Activated naive CD4-positive, alpha-beta T cell treated with anti-CD3 and anti-CD28 coated beads, Interleukin-2, amount 50 U/mL, for 72 hours (primary cell): ENCODE data around the gene SERPINC1. TPM values are rescaled to one million over a fixed set of nuclear protein-coding genes. Genes with fewer than 3 reads are reported as not detected.
"Not testable (repeated sequence)": the region's sequence is repeated elsewhere in the genome, so short reads cannot be mapped to it uniquely, and the experiment has no call there.

Experiments used
- ATAC-seq, 2 donors: fragments of 150-1000 bp; cut with Tn5 transposase; 2 replicates each; pipeline ENCODE4 v1.10.0; 2021; ENCODE audit warnings: mild to moderate bottlenecking in 2 of 2, moderate library complexity in 2 of 2
- DNase-seq, 2 donors: peaks; one replicate each; pipeline ENCODE4 v3.0.0; 2021 to 2022; ENCODE audit warnings: low spot score in 2 of 2
- H3K27ac Mint-ChIP-seq, 2 donors: one replicate each; pipeline ENCODE4 v1.8.0; 2022; ENCODE audit warnings: mild to moderate bottlenecking in 2 of 2, mixed read lengths in 2 of 2
- H3K36me3 Mint-ChIP-seq, 2 donors: one replicate each; pipeline ENCODE4 v1.8.0; 2022; ENCODE audit warnings: mixed read lengths in 2 of 2
- H3K9me3 Mint-ChIP-seq, 2 donors: one replicate each; pipeline ENCODE4 v1.8.0; 2022; ENCODE audit warnings: mixed read lengths in 2 of 2
- total RNA-seq, 2 donors: library from RNA; stranded (reverse); gene quantifications; one replicate each; pipeline ENCODE4 v1.2.3, GENCODE V29; 2022

The SERPINC1 gene
- total RNA-seq, 2 donors from 2014 or later = 0.27 TPM; not detected in 1

DNA sequence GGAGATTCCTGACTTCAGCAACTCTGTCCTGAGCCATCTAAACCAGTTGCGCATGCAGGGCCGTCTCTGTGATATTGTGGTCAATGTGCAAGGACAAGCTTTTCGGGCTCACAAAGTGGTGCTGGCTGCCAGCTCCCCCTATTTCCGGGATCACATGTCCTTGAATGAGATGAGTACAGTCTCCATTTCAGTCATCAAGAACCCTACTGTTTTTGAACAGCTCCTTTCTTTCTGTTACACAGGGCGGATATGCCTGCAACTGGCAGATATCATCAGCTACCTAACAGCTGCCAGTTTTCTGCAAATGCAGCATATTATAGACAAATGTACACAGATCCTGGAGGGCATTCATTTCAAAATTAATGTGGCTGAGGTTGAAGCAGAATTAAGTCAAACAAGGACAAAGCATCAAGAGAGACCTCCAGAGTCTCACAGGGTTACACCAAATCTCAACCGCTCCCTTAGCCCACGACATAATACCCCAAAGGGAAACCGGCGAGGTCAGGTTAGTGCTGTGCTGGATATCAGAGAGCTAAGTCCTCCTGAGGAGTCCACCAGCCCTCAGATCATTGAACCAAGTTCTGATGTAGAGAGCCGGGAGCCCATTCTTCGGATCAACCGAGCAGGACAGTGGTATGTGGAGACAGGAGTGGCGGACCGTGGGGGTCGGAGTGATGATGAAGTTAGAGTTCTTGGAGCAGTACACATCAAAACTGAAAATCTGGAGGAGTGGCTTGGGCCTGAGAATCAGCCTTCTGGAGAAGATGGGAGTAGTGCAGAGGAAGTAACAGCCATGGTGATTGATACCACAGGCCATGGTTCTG, 46.7 kb downstream of the SERPINC1 start:
- peak overlapping the region; percentile 86 to 90 for H3K27ac Mint-ChIP-seq
- H3K36me3 Mint-ChIP-seq = peaks cover 37 to 38% of the 10 kb centered on the region in 2 donors
- peak in 1 of 2 donors; percentile 9 for ATAC-seq

DNA sequence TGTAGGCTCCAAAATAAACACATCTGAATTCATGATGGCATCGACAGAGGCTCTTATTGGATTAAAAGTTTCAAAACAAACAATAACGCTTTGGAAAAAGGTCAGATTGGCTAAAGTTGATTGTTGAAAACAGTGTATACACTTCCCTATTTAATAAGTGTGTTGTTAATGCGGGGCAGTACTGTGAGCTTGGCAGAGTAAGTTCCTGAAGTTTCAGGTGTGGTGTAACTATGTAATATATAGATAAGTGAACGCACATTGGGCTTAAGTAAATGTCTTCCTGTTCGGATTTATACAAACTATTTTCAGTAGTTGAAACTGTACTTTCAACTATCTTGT, 48.1 kb downstream of the SERPINC1 start:
- H3K36me3 Mint-ChIP-seq = peaks cover 52 to 53% of the 10 kb centered on the region in 2 donors
- ATAC-seq (no peak), DNase-seq (no peak)
- H3K27ac Mint-ChIP-seq = peak overlapping the region; percentile 90 to 94
- no peaks in the 10 kb centered on the region for H3K9me3 Mint-ChIP-seq

More for the DNA sequence above, 46.7 kb downstream of the SERPINC1 start:
- DNase-seq = peak in 1 of 2 donors; percentile 65
- H3K9me3 Mint-ChIP-seq = no peaks in the 10 kb centered on the region

DNA sequence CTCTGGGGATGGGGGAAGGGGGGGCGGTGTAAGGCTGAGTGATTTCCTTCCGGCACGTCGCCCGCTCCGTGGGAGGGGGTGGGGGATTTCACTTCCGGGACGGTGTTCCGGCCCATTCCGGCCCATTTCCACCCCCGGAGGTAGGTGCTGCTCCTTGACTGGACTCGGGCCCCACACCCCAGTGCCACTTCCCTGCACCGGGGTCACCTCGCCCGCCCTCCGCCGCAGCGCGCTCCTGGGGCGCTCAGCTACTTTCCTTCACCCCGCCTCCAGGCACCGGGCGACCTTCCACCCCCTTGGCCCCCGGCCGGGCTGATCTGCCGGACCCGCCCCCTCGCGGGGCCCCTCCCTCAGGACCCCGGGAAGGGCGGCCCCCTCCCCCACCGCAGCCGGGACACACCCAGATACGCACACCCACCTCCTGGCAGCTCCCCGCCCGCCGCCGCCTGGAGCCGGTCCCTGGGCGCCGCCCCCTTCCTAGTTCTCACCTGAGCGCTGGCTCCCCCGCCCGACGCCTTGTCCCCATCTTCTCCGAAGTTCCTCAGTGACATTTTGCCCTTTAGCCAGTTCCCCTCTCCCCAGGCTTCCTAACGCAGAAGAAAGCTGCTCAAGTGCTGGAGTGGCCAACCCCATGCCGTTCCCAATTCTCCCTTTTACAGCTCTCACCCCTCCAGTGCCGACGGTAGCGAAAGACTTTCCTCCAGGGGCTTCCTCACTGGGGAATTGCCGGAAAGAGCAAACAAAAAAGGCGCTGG, 48.7 kb downstream of the SERPINC1 start, which contains the start of gene ZBTB37:
TSS of gene ZBTB37 (plus strand) at position 115 of the 755 bp plus-strand sequence. CDS start 1,846 bp downstream, outside the sequence.
- Mint-ChIP-seq H3K36me3 (peaks cover 55% of the 10 kb centered on the region in 2 donors), H3K27ac (peak within 1 kb of the TSS; percentile 90 to 100), H3K9me3 (no peaks in the 10 kb centered on the region)
- peak; percentile 95 to 98 for DNase-seq
- peak; percentile 70 to 71 for ATAC-seq

DNA sequence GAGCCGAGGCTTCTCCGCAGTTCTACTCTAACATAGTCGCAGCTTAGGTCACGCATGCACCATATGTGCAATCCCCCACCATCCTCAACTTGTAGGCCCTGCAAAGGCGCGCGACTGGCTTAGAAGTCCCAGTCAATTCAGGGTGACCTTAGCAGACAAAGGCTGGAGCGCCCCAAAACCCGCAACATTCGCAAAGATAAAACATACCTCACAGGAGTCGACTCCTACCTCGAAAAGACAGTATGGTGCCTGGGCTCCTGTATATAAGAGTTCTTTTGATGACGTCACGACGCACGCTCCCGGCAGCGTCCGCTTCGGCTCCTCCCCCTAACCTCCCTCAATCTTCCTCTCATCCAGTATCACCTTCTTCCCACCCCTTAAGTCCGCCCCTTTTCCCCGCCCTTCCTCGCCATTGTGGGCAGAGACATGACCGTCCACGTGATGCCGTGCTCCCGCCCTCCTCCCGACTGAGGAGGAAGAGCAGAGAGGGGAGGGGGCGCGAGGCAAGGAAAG, 49.3 kb downstream of the SERPINC1 start, which contains the start of gene GAS5:
TSS of gene GAS5 (minus strand) at position 237 of the 513 bp plus-strand sequence.
- Mint-ChIP-seq H3K36me3 (peaks cover 52 to 55% of the 10 kb centered on the region in 2 donors), H3K9me3 (no peaks in the 10 kb centered on the region), H3K27ac (peak within 1 kb of the TSS; percentile 90 to 100)
- DNase-seq (peak; percentile 98 to 99), ATAC-seq (peak; percentile 81 to 86)

DNA sequence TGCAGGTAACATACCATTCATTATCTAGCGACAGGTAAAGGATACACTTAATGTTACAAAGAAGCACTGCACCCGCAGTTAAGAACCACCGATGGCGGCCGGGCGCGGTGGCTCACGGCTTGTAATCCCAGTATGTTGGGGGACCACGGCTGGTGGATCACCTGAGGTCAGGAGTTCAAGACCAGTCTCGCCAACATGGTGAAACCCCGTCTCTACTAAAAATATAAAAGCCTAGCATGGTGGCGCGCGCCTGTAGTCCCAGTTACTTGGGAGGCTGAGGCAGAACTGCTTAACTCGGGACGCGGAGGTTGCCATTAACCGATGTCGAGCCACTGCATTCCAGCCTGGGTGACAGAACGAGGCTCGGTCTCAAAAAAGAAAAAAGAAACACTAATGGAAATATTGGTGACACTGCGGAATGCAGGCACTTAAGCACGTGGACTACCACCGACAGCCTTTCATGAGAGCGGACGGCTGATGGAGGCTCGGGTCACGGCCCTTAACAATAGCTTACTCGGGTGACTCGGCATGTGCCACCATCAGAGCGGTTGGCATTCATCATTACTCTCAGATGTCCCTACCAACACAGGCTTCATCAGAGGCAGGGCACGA, 49.9 kb downstream of the SERPINC1 start:
- H3K36me3 Mint-ChIP-seq = peaks cover 52 to 59% of the 10 kb centered on the region in 2 donors
- ATAC-seq (no peak), DNase-seq (peak in 1 of 2 donors; percentile 44)
- H3K9me3 Mint-ChIP-seq = no peaks in the 10 kb centered on the region
- H3K27ac Mint-ChIP-seq = peak overlapping the region; percentile 90 to 100

DNA sequence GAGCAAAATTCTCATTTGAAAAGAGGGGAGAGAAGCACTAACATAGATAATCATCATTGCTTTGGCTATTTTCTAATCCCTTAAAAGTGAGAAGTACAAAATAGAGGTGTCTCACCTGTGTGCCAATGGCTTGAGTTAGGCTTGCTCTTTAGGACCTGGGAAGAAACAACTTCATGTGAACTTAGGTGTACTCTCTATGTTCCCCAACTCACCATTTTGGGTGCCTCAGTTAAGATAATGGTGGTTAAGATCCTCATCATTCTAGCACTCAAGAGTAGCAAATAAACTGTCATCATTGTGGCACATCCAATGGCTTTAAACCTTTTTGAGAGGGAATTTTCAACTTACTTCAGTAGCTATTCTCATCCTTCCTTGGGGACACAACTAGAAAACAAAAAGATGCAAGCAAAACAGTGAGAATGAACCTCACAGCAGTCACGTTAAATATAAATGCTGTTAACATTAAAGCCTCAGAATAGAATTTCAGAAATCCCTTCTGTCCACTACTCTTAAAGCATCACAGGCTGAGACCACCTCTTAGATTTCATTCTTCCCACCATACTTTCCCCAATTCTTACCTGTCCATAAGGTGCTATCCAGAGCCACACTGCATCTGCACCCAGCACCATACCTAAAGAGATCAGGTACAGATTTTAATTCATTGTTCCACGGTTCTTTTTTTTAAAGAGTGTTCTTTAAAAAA, 50.6 kb downstream of the SERPINC1 start:
- peak overlapping the region; percentile 90 to 100 for H3K27ac Mint-ChIP-seq
- H3K36me3 Mint-ChIP-seq = peaks cover 52 to 59% of the 10 kb centered on the region in 2 donors
- no peaks in the 10 kb centered on the region for H3K9me3 Mint-ChIP-seq
- ATAC-seq (no peak), DNase-seq (no peak)

DNA sequence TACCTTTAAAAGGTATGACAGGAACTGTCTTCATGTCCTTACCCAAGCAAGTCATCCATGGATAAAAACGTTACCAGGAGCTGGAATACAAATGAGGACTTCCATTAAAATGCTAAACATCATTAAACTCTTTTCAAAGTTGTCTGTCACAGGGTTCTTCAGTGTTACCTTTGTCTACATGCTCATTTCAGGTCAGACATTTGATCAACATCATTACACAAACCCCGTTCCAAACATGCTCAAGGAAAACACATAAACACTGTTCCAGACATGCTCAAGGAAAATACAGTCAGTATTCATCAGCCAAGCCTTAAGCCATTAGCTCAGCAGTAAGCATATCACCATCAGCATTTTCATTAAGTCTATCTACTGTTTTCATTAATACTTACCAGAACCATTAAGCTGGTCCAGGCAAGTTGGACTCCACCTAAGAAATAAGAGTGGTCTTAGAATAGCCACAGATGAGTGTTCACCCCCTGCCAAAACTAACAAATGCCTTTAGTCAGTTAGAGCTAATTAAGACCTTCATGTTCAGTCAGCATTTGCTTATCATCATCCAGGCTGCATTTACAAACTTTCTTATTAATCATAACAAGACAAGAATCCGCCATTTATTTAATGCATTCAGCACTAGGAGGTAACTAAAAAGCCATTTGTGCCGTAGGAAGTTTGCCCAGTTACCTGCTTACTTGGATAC, 51.5 kb downstream of the SERPINC1 start:
- ATAC-seq = no peak

DNA sequence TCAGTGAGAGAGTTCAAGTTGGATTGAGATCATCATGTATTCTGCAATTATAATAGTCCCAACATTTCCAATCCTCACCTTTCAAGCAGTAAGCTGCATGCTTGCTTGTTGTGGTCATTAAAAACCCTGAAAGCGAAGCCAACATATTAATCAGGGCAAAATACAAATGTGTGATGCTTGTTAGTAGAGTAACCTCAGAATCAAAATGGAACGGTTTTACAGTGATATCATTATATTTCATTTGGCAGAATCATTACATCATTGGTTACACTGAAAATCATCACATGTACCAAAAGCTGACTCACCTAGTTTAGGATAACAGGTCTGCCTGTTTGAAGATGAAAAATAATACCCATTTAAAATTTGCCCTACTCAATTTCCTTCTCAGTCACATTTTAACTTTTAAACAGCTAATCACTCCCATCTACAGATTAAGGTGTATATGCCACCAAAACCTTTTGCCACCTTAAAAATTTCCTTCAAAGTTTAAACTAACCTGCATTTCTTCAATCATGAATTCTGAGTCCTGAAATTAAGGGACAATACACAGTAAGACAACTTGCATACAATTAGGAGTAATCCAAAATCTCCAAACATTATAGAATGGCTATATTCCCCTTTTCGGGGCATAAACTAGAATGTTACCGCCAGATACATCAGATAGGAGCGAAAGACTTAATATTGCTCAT, 52.8 kb downstream of the SERPINC1 start:
- no peak for ATAC-seq
- H3K27ac Mint-ChIP-seq = peak overlapping the region; percentile 90 to 100
- no peaks in the 10 kb centered on the region for H3K9me3 Mint-ChIP-seq
- peaks cover 43 to 53% of the 10 kb centered on the region in 2 donors for H3K36me3 Mint-ChIP-seq
- DNase-seq = no peak

More for the DNA sequence above, 51.5 kb downstream of the SERPINC1 start:
- H3K27ac Mint-ChIP-seq = peak overlapping the region; percentile 90 to 100
- DNase-seq = no peak
- H3K9me3 Mint-ChIP-seq = no peaks in the 10 kb centered on the region
- H3K36me3 Mint-ChIP-seq = peaks cover 47 to 54% of the 10 kb centered on the region in 2 donors

DNA sequence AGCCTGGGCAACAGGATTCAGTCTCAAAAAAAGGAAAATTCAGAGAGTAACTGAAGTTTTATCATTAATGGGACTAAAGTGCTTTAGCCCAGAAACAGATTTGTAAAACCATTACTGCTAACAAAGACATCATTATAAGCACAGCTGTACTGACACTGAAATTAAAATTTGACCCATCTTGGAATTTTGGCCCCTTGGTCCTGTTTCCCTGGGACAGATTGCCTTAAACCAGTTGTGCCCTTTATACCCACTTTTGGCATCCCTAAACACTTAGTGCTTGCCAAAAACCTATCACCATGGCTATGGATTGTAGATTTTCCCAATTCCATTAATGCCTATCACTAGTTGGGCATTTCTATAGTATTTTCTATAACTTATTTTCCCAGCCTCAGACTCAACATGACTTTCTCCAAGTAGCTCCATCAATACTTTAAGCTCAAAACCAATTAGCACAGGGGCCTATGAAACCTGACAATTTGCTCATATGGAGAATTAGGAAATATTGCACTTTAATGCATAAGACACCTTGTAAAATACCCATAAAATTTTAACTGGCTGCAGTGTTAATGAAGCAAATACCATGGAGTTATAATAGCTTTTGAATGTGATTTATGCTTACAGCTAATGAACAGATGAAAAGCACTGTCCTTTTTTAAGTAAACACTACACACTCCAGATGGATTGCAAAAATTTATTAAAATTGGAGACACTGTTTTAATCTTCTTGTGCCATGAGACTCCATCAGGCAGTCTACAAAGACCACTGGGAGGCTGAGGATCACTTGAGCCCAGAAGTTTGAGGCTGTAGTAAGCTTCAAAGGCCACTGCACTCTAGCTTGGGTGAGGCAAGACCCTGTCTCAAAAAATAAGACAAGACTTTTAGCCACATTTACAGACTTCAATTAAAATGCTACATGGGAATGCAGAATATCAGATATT, 53.6 kb downstream of the SERPINC1 start:
- Mint-ChIP-seq H3K9me3 (no peaks in the 10 kb centered on the region), H3K27ac (peak overlapping the region; percentile 90 to 100), H3K36me3 (peaks cover 43 to 53% of the 10 kb centered on the region in 2 donors)
- ATAC-seq = no peak
- DNase-seq = no peak

DNA sequence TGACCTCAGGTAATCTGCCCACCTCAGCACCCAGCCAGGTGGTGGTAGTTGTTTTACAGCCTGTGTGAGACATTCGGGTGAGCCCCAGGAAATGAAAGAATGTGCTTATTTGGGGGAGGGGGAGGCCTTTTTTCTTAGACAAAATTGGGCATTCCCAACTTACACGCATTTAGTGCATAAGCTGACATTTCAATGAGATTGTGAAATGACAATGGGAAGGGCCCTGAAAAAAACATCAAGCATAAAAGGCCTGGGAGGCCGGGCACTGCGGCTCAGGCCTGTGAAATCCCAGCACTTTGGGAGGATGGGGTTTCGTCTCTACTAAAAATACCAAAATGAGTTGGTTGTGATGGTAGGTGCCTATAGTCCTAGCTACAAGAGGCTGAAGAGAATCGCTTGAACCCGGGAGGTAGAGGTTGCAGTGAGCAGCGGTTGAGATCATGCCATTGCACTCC, 54.3 kb downstream of the SERPINC1 start:
- Mint-ChIP-seq H3K36me3 (peaks cover 42 to 53% of the 10 kb centered on the region in 2 donors), H3K27ac (peak overlapping the region; percentile 84 to 100), H3K9me3 (no peaks in the 10 kb centered on the region)
- no peak for DNase-seq
- ATAC-seq = peak in 1 of 2 donors; percentile 19

DNA sequence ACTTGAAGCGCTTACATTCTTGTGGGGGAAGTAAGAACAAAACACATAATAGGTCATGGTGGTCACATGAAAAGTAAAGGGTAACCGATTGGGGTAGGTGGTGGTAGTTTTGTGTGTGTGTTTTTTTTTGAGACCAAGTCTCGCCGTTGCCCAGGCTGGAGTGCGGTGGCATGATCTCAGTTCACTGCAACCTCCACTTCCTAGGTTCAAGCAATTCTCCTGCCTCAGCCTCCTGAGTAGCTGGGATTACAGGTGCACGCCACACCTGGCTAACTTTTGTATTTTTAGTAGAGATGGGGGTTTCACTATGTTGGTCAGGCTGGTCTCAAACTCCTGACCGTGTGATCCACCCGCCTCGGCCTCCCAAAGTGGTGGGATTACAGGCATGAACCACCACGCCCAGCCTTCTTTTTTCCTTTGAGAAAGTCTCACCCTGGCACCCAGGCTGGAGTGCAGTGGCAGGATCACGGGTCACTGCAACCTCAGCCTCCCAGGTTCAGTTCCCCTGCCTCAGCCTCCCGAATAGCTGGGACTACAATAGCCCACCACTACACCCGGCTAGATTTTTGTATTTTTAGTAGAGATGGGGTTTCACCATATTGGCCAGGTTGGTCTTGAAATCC, 54.9 kb downstream of the SERPINC1 start:
- DNase-seq = not testable (repeated sequence)
- ATAC-seq = peak; percentile 8 to 26

DNA sequence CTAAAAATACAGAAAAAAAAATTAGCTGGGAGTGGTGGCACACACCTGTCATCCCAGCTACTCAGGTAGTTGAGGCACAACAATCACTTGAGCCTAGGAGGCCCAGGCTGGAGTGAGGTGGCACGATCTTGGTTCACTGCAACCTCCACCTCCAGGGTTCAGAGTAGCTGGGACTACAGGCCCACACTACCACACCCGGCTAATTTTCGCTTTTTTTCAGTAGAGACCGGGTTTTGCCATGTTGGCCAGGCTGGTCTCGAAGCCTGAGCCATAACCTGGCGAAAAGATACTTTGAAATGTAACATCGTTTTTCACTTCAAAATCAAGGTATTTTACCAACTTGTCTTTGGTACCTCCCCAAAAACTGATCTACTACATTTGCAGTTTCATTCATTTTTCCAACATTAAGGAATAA, 55.4 kb downstream of the SERPINC1 start:
- ATAC-seq (peak; percentile 16 to 29), DNase-seq (no peak)
- H3K9me3 Mint-ChIP-seq = no peaks in the 10 kb centered on the region
- H3K27ac Mint-ChIP-seq = peak overlapping the region; percentile 84 to 92
- H3K36me3 Mint-ChIP-seq = peaks cover 31 to 45% of the 10 kb centered on the region in 2 donors

More for the DNA sequence above, 54.9 kb downstream of the SERPINC1 start:
- not testable (repeated sequence) for H3K9me3 Mint-ChIP-seq
- H3K36me3 Mint-ChIP-seq = peaks cover 36 to 49% of the 10 kb centered on the region in 2 donors
- H3K27ac Mint-ChIP-seq = peak overlapping the region; percentile 84 to 92

DNA sequence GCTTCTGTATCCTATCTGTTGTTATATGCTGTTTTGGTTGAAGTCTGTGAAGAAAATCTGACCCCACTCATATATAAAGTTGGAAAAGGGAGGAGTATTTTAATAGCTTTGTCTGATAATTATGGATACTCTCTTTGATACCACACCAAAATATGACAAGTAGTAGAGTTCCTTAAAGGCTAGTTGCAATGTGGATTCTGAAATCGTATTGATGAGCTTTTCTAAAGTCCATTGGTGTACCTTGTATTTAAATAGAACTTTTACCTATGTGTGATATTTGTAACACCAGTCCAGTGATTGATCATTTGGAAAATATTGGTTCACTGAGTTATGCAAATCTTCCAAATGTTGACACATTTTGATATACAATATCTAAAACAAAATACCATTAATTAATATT, 57.1 kb downstream of the SERPINC1 start:
- DNase-seq = no peak
- H3K36me3 Mint-ChIP-seq = peaks cover 21 to 43% of the 10 kb centered on the region in 2 donors
- peak overlapping the region in 1 of 2 donors; percentile 94 for H3K27ac Mint-ChIP-seq
- H3K9me3 Mint-ChIP-seq = no peaks in the 10 kb centered on the region
- ATAC-seq = no peak
